Fibroblast of lung (primary cell): ENCODE measurements around the gene CBLL1. TPM values are rescaled to one million over a fixed set of nuclear protein-coding genes. Genes with fewer than 3 reads are reported as not detected.

ENCODE experiments used
- DNase-seq, 2 donors: peaks; one replicate each; pipeline versions ENCODE4 v3.0.0 to v3.0.0-alpha.2; 2010; ENCODE audit warnings: low read depth in 2 of 2
- H2AFZ ChIP-seq: 2 replicates; pipeline ENCODE4 v1.5.1; 2012; ENCODE audit warnings: low read length, control low read depth, inconsistent platforms
- H3K27ac ChIP-seq: 2 replicates; pipeline ENCODE4 v1.5.1; 2011; ENCODE audit warnings: low read length, control low read depth; ENCODE audit not compliant: insufficient read depth
- H3K27me3 ChIP-seq: 2 replicates; pipeline ENCODE4 v1.5.1; 2011; ENCODE audit warnings: mild to moderate bottlenecking, low read length; ENCODE audit not compliant: control insufficient read depth, insufficient read depth
- H3K36me3 ChIP-seq: 2 replicates; pipeline ENCODE4 v1.5.1; 2011; ENCODE audit warnings: low read length; ENCODE audit not compliant: control insufficient read depth, insufficient read depth
- H3K4me1 ChIP-seq: 2 replicates; pipeline ENCODE4 v1.5.1; 2011; ENCODE audit warnings: low read length; ENCODE audit not compliant: control insufficient read depth, insufficient read depth; ENCODE audit errors: extremely low read depth
- H3K4me2 ChIP-seq: 2 replicates; pipeline ENCODE4 v1.5.1; 2011; ENCODE audit warnings: low read length, control low read depth; ENCODE audit not compliant: insufficient read depth; ENCODE audit errors: extremely low read depth
- H3K4me3 ChIP-seq, 4 experiments: fragments of 200-600 bp in 1 of 4; sonication (generic) in 1 of 4; replicated peaks in 1 of 4; 2 replicates each; pipeline ENCODE4 v1.5.1; 2011 to 2016; ENCODE audit warnings: low read length in 4 of 4, low read depth in 3 of 4, mild to moderate bottlenecking in 3 of 4, control low read depth in 2 of 4, inconsistent platforms in 1 of 4, mixed read lengths in 1 of 4; ENCODE audit not compliant: insufficient read depth in 1 of 4; ENCODE audit errors: control extremely low read depth in 1 of 4
- H3K79me2 ChIP-seq: 2 replicates; pipeline ENCODE4 v1.5.1; 2012; ENCODE audit warnings: mild to moderate bottlenecking, low read length, inconsistent platforms; ENCODE audit not compliant: control insufficient read depth, insufficient read depth
- H3K9ac ChIP-seq: 2 replicates; pipeline ENCODE4 v1.5.1; 2011; ENCODE audit warnings: mild to moderate bottlenecking, low read length, control low read depth; ENCODE audit not compliant: insufficient read depth
- H3K9me3 ChIP-seq: 2 replicates; pipeline ENCODE4 v1.5.1; 2012; ENCODE audit warnings: low read depth, low read length; ENCODE audit not compliant: control insufficient read depth, insufficient read depth
- H4K20me1 ChIP-seq: 2 replicates; pipeline ENCODE4 v1.5.1; 2011; ENCODE audit warnings: low read length; ENCODE audit not compliant: control insufficient read depth, insufficient read depth; ENCODE audit errors: extremely low read depth
- CTCF ChIP-seq, 2 donors: IDR thresholded peaks in 1 of 2; conservative IDR thresholded peaks in 1 of 2; 1 replicate in 1 of 2; 2 replicates in 1 of 2; pipeline ENCODE4 v1.5.1; 2011 to 2012; ENCODE audit warnings: low read length in 2 of 2, control low read depth in 1 of 2, inconsistent platforms in 1 of 2, low read depth in 1 of 2, mild to moderate bottlenecking in 1 of 2
- EZH2 ChIP-seq: IDR thresholded peaks from 2 replicates; pipeline ENCODE4 v1.5.1; 2012; ENCODE audit warnings: low read length, control low read depth, mild to moderate bottlenecking; ENCODE audit errors: missing control alignments
- polyA plus RNA-seq, 2 donors: library from polyadenylated mRNA; depleted of rRNA in 1 of 2; stranded (reverse) in 1 of 2; unstranded in 1 of 2; fragments of >200 nt; gene quantifications; 2 replicates each; pipeline ENCODE4 v1.2.1, GENCODE V29; 2011 to 2012; ENCODE audit warnings: missing spikeins in 1 of 2
- total RNA-seq: library from RNA; depleted of rRNA; stranded (reverse); fragments of >200 nt; gene quantifications from 2 replicates; pipeline ENCODE4 v1.2.1, GENCODE V29; 2014

The CBLL1 gene
- total and polyA plus RNA-seq, 2 donors (not counting 1 experiment from before 2014, with no cell fraction given) = 17.5 to 20.1 TPM

DNA sequence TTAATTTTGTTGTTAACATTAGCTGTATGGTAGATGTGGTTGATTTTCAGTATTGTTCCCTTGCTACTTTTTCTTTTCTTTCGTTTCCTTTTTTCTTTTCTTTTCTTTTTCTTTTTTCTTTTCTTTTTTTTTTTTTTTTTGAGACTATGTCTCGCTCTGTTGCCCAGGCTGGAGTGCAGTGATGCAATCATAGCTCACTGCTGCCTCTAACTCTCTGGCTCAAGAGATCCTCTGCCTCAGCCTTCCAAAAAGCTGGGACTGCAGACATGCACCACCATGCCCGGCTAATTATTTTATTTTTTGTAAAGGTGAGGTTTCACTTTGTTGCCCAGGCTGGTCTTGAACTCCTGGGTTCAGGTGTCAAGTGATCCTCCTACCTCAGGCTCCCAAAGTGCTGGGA is 44.7 kb downstream of the CBLL1 start:
- TF ChIP-seq EZH2 (no peak), CTCF (conservative IDR thresholded peaks at IDR 0.05 in 1 of 2, IDR thresholded peaks at IDR 0.05 in 1 of 2; ENCODE audit: low read depth in 1 of 2, low read length in 2 of 2) (no peak)
- peaks cover 12% of the 10 kb centered on the region for H3K27me3 ChIP-seq

DNA sequence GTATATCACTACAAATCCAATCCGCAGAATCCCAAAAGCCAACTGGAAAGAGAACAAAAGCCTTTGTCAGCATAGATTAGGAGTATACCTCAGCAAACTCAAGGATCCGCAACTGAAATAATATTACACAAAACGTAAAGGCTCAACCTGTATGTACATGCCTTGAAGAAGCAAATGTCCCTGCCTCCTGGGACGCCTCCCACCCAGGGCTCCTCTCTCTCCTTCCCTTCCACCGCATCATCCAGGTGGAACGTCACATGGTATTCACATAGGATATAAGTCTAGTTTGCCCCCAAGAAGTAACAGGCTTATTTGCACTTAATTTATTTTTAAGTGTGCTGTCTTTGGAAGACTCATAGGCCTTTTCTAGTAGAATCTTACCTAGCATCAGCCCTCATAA is 45.7 kb downstream of the CBLL1 start:
- no peak overlapping the region for H3K27ac ChIP-seq
- DNase-seq = no peak
- H3K4me1 ChIP-seq = no peaks in the 10 kb centered on the region
- no peaks in the 10 kb centered on the region for H3K79me2 ChIP-seq
- H3K4me2 ChIP-seq = no peak overlapping the region
- no peak overlapping the region for H3K9ac ChIP-seq
- H4K20me1 ChIP-seq = no peaks in the 10 kb centered on the region
- H3K36me3 ChIP-seq = no peaks in the 10 kb centered on the region
- no peak overlapping the region for H3K4me3 ChIP-seq
- H2AFZ ChIP-seq = no peak overlapping the region
- no peak for TF ChIP-seq EZH2
- no peak for TF ChIP-seq CTCF (conservative IDR thresholded peaks at IDR 0.05 in 1 of 2, IDR thresholded peaks at IDR 0.05 in 1 of 2; ENCODE audit: low read depth in 1 of 2, low read length in 2 of 2)
- peaks cover 14% of the 10 kb centered on the region for H3K27me3 ChIP-seq
- no peaks in the 10 kb centered on the region for H3K9me3 ChIP-seq

More for the DNA sequence above, 44.7 kb downstream of the CBLL1 start:
- Histone ChIP-seq H2AFZ (no peak overlapping the region), H3K4me3 (no peak overlapping the region), H3K27ac (no peak overlapping the region), H3K9me3 (no peaks in the 10 kb centered on the region), H3K79me2 (no peaks in the 10 kb centered on the region), H4K20me1 (no peaks in the 10 kb centered on the region), H3K4me1 (no peaks in the 10 kb centered on the region), H3K36me3 (no peaks in the 10 kb centered on the region), H3K4me2 (no peak overlapping the region), H3K9ac (no peak overlapping the region)
- DNase-seq = no peak

DNA sequence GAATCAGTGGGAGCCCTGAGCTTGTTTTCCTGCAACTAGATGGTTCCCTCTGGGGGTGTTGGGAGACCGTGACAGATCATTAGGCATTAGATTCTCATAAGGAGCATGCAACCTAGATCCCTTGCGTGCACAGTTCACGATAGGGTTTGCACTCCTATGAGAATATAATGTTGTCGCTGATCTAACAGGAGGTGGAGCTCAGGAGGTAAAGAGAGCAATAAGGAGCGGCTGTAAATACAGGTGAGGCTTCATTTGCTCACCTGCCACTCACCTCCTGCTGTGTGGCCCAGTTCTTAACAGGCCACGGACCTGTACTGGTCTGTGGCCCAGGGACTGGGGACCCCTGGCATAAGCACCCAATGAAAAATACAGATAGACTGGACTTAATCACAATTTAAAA is 48.4 kb downstream of the CBLL1 start:
- Histone ChIP-seq H3K9ac (no peak overlapping the region), H3K9me3 (no peaks in the 10 kb centered on the region), H3K27ac (no peak overlapping the region), H3K4me3 (no peak overlapping the region), H4K20me1 (no peaks in the 10 kb centered on the region), H3K4me1 (no peaks in the 10 kb centered on the region), H3K4me2 (no peak overlapping the region), H3K27me3 (peaks cover 9% of the 10 kb centered on the region), H3K36me3 (no peaks in the 10 kb centered on the region), H2AFZ (no peak overlapping the region), H3K79me2 (no peaks in the 10 kb centered on the region)
- no peak for TF ChIP-seq CTCF (conservative IDR thresholded peaks at IDR 0.05 in 1 of 2, IDR thresholded peaks at IDR 0.05 in 1 of 2; ENCODE audit: low read depth in 1 of 2, low read length in 2 of 2)
- TF ChIP-seq EZH2 = no peak
- no peak for DNase-seq
